ENCODE data around the gene GRK5. TPM values are rescaled to one million over a fixed set of nuclear protein-coding genes. Genes with fewer than 3 reads are reported as not detected.

Gene GRK5
- total RNA-seq, 4 donors from 2014 or later, result 6.2 to 12.5 (median 9.1) TPM

- H3K27me3 ChIP-seq, result no peaks in the 10 kb centered on the region
- H3K27ac ChIP-seq, result no peak overlapping the region
- TF ChIP-seq CTCF (IDR thresholded peaks at IDR 0.05 in 4 of 5, conservative IDR thresholded peaks at IDR 0.05 in 1 of 5) (no peak), POLR2A (IDR thresholded peaks at IDR 0.05) (no peak)
- H3K4me1 ChIP-seq, result no peaks in the 10 kb centered on the region
- in situ Hi-C loops (cut with MboI; ENCODE audit: low sequenced_read_pairs in 4 of 4), result no loop called here
- H3K4me3 ChIP-seq, result no peak overlapping the region
- H3K9me3 ChIP-seq, result no peaks in the 10 kb centered on the region
- no peaks in the 10 kb centered on the region for H3K36me3 ChIP-seq
- DNase-seq, result no peak
- intact Hi-C loops (cut with DNase I; ENCODE audit: low total_unique reads), result no loop called here
- ATAC-seq, result no peak
Observed at GRCh38 chr10:119497243-119497642, 289.9 kb downstream of the GRK5 start.

GRCh38 chr10:119498889-119499676 is 291.7 kb downstream of the GRK5 start:
- TF ChIP-seq CTCF (IDR thresholded peaks at IDR 0.05 in 4 of 5, conservative IDR thresholded peaks at IDR 0.05 in 1 of 5), result no peak
- no peak for TF ChIP-seq POLR2A (IDR thresholded peaks at IDR 0.05)
- Histone ChIP-seq H3K4me1 (no peaks in the 10 kb centered on the region), H3K27ac (no peak overlapping the region), H3K4me3 (no peak overlapping the region), H3K9me3 (no peaks in the 10 kb centered on the region), H3K27me3 (no peaks in the 10 kb centered on the region), H3K36me3 (no peaks in the 10 kb centered on the region)
- DNase-seq (no peak), ATAC-seq (no peak)
- intact Hi-C loops (cut with DNase I; ENCODE audit: low total_unique reads) (no loop called here), in situ Hi-C loops (cut with MboI; ENCODE audit: low sequenced_read_pairs in 4 of 4) (no loop called here)

- ATAC-seq (no peak), DNase-seq (no peak)
- no peak overlapping the region for H3K27ac ChIP-seq
- no peaks in the 10 kb centered on the region for H3K27me3 ChIP-seq
- H3K9me3 ChIP-seq, result no peaks in the 10 kb centered on the region
- H3K4me3 ChIP-seq, result no peak overlapping the region
- no peak for TF ChIP-seq CTCF (IDR thresholded peaks at IDR 0.05 in 4 of 5, conservative IDR thresholded peaks at IDR 0.05 in 1 of 5)
- no peak for TF ChIP-seq POLR2A (IDR thresholded peaks at IDR 0.05)
- no peaks in the 10 kb centered on the region for H3K4me1 ChIP-seq
- intact Hi-C loops (cut with DNase I; ENCODE audit: low total_unique reads), result no loop called here
- no peaks in the 10 kb centered on the region for H3K36me3 ChIP-seq
- in situ Hi-C loops (cut with MboI; ENCODE audit: low sequenced_read_pairs in 4 of 4), result no loop called here
Observed at GRCh38 chr10:119499677-119500002, 292.3 kb downstream of the GRK5 start.

GRCh38 chr10:119500123-119500795 is 292.9 kb downstream of the GRK5 start:
- Histone ChIP-seq H3K4me1 (no peaks in the 10 kb centered on the region), H3K4me3 (no peak overlapping the region), H3K36me3 (no peaks in the 10 kb centered on the region), H3K27ac (no peak overlapping the region), H3K27me3 (no peaks in the 10 kb centered on the region), H3K9me3 (no peaks in the 10 kb centered on the region)
- in situ Hi-C loops (cut with MboI; ENCODE audit: low sequenced_read_pairs in 4 of 4), result no loop called here
- TF ChIP-seq POLR2A (IDR thresholded peaks at IDR 0.05) (no peak), CTCF (IDR thresholded peaks at IDR 0.05 in 4 of 5, conservative IDR thresholded peaks at IDR 0.05 in 1 of 5) (no peak)
- intact Hi-C loops (cut with DNase I; ENCODE audit: low total_unique reads), result no loop called here
- ATAC-seq (no peak), DNase-seq (no peak)
